Coronary artery (tissue), 2 donors: ENCODE results near the gene HLA-E.
"Not testable (repeated sequence)": the region's sequence is repeated elsewhere in the genome, so short reads cannot be mapped to it uniquely, and the experiment has no call there.

Experiments
- DNase-seq: peaks from one replicate; pipeline ENCODE4 v3.0.0-alpha.2; 2017; ENCODE audit warnings: low spot score
- H3K27ac ChIP-seq, 2 donors: fragments of 200-600 bp; sonication (generic); one replicate each; pipeline ENCODE4 v1.5.1; 2016 to 2019
- H3K4me3 ChIP-seq: fragments of 200-600 bp; sonication (generic); 2 replicates; pipeline ENCODE4 v1.5.1; 2016; ENCODE audit warnings: mild to moderate bottlenecking, moderate library complexity
- TF ChIP-seq, protein P1 (sequence below): fragments of 200-600 bp; sonication (generic); IDR thresholded peaks from one replicate; pipeline ENCODE4 v1.5.1; 2019; ENCODE audit warnings: antibody characterized with exemption

Gene HLA-E

DNA sequence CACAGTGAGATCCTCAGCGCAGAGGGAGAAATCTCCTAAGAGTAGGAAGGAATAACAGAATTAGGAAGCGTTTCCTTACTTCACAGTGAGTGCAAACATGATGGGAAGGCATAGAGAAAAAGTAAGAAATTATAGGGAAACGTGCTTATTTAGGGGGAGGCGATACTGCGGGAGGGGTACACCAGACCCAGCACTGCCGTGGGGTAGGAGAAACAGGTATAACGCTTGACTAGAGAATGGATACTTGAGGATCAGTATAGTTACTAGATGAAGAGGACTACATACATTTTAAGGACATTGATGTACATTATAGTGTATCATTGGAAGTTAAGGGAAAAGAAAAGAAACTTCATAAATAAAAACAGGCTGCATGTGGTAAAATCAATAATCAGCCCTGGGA is 26.8 kb upstream of the HLA-E start:
- H3K27ac ChIP-seq = no peak overlapping the region
- TF ChIP-seq, protein P1, sequence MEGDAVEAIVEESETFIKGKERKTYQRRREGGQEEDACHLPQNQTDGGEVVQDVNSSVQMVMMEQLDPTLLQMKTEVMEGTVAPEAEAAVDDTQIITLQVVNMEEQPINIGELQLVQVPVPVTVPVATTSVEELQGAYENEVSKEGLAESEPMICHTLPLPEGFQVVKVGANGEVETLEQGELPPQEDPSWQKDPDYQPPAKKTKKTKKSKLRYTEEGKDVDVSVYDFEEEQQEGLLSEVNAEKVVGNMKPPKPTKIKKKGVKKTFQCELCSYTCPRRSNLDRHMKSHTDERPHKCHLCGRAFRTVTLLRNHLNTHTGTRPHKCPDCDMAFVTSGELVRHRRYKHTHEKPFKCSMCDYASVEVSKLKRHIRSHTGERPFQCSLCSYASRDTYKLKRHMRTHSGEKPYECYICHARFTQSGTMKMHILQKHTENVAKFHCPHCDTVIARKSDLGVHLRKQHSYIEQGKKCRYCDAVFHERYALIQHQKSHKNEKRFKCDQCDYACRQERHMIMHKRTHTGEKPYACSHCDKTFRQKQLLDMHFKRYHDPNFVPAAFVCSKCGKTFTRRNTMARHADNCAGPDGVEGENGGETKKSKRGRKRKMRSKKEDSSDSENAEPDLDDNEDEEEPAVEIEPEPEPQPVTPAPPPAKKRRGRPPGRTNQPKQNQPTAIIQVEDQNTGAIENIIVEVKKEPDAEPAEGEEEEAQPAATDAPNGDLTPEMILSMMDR = no peak
- H3K4me3 ChIP-seq = no peak overlapping the region
- DNase-seq = no peak

DNA sequence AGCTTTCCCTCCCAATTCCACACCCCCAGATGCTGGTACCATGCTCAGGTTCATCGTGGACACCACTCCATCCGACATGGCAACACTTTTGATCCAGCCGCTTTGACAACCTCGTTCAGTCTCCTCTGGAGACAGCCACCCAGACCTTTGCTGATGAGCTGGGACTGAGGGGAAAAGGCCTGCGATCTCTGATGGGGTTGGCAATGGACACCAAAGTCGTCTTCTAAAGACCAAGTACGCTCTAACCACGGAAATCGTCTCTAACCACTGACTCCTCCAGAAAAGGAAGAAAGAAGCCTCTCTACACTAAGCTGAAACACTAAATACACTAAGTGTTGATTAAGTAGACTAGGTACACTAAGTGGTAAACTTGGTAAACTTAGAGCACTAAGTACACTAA is 26.1 kb upstream of the HLA-E start:
- H3K27ac ChIP-seq = no peak overlapping the region
- peak overlapping the region; percentile 5 for H3K4me3 ChIP-seq
- TF ChIP-seq, protein P1 = no peak
- peak; percentile 46 for DNase-seq

DNA sequence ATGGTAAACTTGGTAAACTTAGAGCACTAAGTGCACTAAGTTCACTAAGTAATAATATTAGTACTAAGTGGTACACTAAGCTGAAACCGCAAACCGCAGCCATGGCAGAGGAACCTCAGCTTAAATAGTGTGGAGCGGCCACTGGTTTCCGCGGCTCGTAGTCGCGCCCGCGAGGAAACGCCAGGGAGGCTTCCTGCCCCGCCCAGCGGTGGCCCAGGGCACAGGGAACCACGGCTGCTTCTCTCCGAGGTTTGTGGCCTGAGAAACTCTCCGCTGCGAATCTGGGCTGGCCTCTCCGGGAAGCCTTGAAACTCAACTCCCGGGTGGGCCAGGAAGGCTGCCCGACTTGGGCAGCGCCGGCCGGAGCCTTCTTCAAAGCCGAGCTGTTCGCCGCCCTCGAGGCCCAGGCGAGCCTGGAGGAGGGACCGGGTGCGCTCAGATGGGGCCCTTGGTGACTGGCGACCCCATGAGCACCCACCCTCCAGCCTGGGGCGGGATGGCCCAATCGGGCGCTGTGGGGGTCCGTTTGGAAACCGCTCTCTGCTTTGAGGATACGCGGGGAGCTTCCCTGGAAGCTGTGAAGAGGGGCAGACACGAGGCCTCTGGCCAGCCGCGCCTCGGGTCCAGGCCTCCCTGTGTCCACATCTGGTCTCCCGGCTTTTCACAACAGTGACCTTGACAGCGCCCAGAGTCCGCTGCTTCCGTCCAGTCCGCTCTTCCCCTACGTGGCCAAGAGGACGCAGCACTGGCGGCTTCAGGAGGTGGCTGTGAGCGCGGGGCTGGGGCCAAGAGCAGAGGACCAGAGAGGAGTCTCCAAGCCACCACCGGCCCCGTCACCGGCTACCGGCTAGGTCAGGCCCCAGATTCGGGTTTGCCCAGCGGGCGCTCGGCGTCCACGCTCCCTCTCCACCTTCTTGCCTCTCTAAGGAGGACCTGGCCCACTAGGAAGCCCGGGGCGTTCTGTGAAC is 25.4 kb upstream of the HLA-E start:
- TF ChIP-seq, protein P1 = no peak
- DNase-seq = peak; percentile 70
- Histone ChIP-seq H3K27ac (no peak overlapping the region), H3K4me3 (peak overlapping the region; percentile 5)

DNA sequence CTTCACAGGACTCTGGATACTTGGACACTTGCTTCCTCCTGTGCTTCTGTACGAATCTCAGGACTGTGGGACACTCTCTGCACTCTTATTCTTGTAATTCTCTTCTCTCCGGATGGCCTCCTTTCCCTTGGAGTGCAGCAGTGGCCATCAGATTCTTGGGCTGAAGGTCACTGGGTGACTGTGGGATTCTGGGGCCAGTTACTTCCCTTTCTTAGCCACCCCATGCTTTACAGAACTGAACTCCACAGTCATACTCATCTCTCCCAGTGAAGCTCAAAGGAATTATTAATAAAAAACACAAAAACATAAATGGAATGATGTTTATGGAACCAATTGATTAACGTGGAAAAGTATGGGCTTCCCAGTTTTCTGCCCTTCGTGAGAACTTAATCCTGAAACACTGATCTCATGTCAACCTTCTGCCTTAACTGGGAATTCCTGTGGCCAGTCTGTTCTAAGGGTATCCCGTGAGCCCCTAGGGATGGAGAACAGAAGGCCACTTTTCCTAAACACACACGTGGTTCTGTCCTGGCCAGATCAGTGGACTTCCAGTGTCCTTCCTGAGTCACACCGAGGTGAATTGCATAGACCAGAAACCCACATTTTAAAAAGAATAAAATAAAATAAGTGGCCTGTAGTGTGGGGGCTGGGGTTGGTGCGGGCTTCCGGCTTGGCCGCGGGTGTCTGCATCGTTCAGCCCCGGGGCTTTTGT is 23.6 kb upstream of the HLA-E start:
- no peak overlapping the region for H3K27ac ChIP-seq
- TF ChIP-seq, protein P1 = no peak
- H3K4me3 ChIP-seq = peak overlapping the region; percentile 78

DNA sequence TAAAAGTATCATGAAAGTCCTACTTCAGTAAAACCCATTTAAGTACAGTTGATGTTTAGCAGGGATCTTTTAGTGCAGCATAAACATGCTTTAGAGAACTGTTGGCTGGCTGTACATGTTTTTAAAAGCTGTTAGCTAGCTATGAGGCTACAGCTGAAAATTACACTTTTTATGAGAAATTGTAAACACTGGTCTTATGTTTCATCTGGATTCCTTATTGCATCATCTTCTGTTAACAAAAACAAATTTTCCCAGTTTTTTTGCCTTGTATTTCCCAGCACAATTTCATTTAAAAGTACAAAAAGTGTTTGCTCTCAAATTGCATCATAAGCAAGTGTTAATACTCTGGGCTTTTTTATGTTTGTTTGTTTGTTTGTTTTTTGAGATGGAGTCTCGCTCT is 18.3 kb upstream of the HLA-E start:
- DNase-seq = no peak
- no peak overlapping the region for H3K4me3 ChIP-seq
- no peak overlapping the region for H3K27ac ChIP-seq
- TF ChIP-seq, protein P1 = no peak

More for the DNA sequence above, 23.6 kb upstream of the HLA-E start:
- no peak for DNase-seq

DNA sequence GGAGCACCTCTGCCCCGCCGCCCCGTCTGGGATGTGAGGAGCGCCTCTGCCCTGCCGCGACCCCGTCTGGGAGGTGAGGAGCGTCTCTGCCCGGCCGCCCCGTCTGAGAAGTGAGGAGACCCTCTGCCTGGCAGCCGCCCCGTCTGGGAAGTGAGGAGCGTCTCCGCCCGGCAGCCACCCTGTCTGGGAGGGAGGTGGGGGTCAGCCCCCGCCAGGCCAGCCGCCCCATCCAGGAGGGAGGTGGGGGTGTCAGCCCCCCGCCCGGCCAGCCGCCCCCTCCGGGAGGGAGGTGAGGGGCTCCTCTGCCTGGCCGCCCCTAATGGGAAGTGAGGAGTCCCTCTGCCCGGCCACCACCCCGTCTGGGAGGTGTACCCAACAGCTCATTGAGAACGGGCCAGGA is 14.2 kb upstream of the HLA-E start:
- H3K4me3 ChIP-seq, DNase-seq, H3K27ac ChIP-seq: not testable (repeated sequence)

DNA sequence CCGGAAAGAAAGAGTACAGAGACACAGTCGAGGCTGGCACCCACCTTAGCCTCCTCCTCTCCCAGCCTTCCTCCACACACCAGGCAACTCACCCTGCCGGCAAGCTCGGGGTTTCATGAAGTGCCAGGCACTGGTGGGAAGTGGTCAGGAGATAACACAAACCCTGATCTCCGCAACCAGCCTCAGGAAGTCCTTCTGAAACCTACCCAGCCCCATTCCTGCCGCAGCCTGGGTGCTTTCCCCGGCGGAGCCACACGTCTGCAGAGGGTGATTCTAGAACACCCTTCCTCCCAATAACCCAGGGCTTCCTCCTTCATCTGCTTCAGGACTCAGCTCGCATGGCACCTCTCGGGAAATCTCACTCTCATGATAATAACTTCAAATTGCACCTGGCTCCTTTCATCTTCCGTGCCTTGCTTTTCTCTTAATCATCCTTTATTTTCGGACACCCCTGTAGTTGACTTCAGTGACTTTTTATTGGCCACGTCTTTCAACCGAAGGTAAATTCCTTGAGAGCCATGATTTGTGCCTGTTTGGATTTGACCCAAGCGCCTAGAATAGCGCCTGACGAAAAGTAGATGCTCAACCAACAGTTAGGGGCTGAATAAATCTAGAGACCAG is 8.7 kb upstream of the HLA-E start:
- H3K27ac ChIP-seq = no peak overlapping the region
- no peak overlapping the region for H3K4me3 ChIP-seq
- TF ChIP-seq, protein P1 = no peak
- DNase-seq = peak; percentile 69
